GM19395 (cell line): ENCODE results near the gene GDPD1.
"Not testable (repeated sequence)": the region's sequence is repeated elsewhere in the genome, so short reads cannot be mapped to it uniquely, and the experiment has no call there.

ENCODE experiments used
- ATAC-seq: cut with Tn5 transposase; IDR thresholded peaks from one replicate; pipeline ENCODE4 v1.9.1; 2021; ENCODE audit warnings: mild to moderate bottlenecking, moderate library complexity; ENCODE audit not compliant: unreplicated experiment

GDPD1 gene

GRCh38 chr17:59220328-59221158 lies at the start of gene GDPD1:
Gene GDPD1 (plus strand): TSS chr17:59220511. CDS start chr17:59220610, 99 bp downstream.
- ATAC-seq = peak; percentile 92

GRCh38 chr17:59172436-59173004 lies 47.8 kb upstream of the GDPD1 start:
- ATAC-seq = no peak

GRCh38 chr17:59174671-59175070 lies 45.6 kb upstream of the GDPD1 start:
- no peak for ATAC-seq

- no peak for ATAC-seq
These were observed 45.2 kb upstream of the GDPD1 start for GRCh38 chr17:59175076-59175475.

- ATAC-seq = no peak
These were observed 41.9 kb upstream of the GDPD1 start for GRCh38 chr17:59178266-59178985.

GRCh38 chr17:59179601-59180000 lies 40.7 kb upstream of the GDPD1 start:
- not testable (repeated sequence) for ATAC-seq

- ATAC-seq = no peak
These were observed 39.7 kb upstream of the GDPD1 start for GRCh38 chr17:59180626-59181025.

- no peak for ATAC-seq
These were observed 38.8 kb upstream of the GDPD1 start for GRCh38 chr17:59181481-59181880.

GRCh38 chr17:59185997-59186396 lies 34.3 kb upstream of the GDPD1 start:
- no peak for ATAC-seq

- no peak for ATAC-seq
These were observed 33.5 kb upstream of the GDPD1 start for GRCh38 chr17:59186850-59187249.

- ATAC-seq = no peak
These were observed 29.5 kb upstream of the GDPD1 start for GRCh38 chr17:59190806-59191205.

GRCh38 chr17:59193336-59193862 lies 26.9 kb upstream of the GDPD1 start:
- no peak for ATAC-seq

GRCh38 chr17:59199398-59199797 lies 20.9 kb upstream of the GDPD1 start:
- no peak for ATAC-seq

GRCh38 chr17:59202320-59202719 lies 18.0 kb upstream of the GDPD1 start:
- no peak for ATAC-seq

GRCh38 chr17:59219370-59219769 lies 941 bp upstream of the GDPD1 start:
- no peak for ATAC-seq

- peak; percentile 11 for ATAC-seq
These were observed 351 bp upstream of the GDPD1 start for GRCh38 chr17:59219992-59220327.

GRCh38 chr17:59221159-59221847 lies 992 bp downstream of the GDPD1 start:
- ATAC-seq = no peak

GRCh38 chr17:59223813-59224212 lies 3.5 kb downstream of the GDPD1 start:
- ATAC-seq = no peak

GRCh38 chr17:59228588-59228987 lies 8.3 kb downstream of the GDPD1 start:
- not testable (repeated sequence) for ATAC-seq

GRCh38 chr17:59230764-59231163 lies 10.5 kb downstream of the GDPD1 start:
- ATAC-seq = no peak

- ATAC-seq = no peak
These were observed 14.3 kb downstream of the GDPD1 start for GRCh38 chr17:59234631-59235030.
